Gastrocnemius medialis (tissue), 4 donors: Measurements from ENCODE around the gene FGF14. TPM values are rescaled to one million over a fixed set of nuclear protein-coding genes. Genes with fewer than 3 reads are reported as not detected.
"Not testable (repeated sequence)": the region's sequence is repeated elsewhere in the genome, so short reads cannot be mapped to it uniquely, and the experiment has no call there.

Experiments
- ATAC-seq, 2 donors: fragments of 150-250 bp; one replicate each; pipeline ENCODE4 v1.9.1; 2016
- DNase-seq, 2 donors: peaks; one replicate each; pipeline ENCODE4 v3.0.0-alpha.2; 2019
- H3K27ac ChIP-seq, 4 donors: fragments of 200-600 bp; sonication (generic); 1 replicate in 1 of 4; 2 replicates in 3 of 4; pipeline ENCODE4 v1.5.1; 2016 to 2018; ENCODE audit warnings: mild to moderate bottlenecking in 2 of 4, moderate library complexity in 1 of 4
- H3K27me3 ChIP-seq, 3 donors: fragments of 200-600 bp; sonication (generic) in 2 of 3; 1 replicate in 1 of 3; 2 replicates in 2 of 3; pipeline versions ENCODE4 v1.5.1 to v1.6.0; 2016 to 2019; ENCODE audit warnings: mild to moderate bottlenecking in 1 of 3, moderate library complexity in 1 of 3
- H3K36me3 ChIP-seq, 2 donors: fragments of 200-600 bp; sonication (generic) in 1 of 2; one replicate each; pipeline ENCODE4 v1.5.1; 2017 to 2018
- H3K4me1 ChIP-seq, 2 donors: fragments of 200-600 bp; sonication (generic) in 1 of 2; one replicate each; pipeline ENCODE4 v1.5.1; 2016 to 2017; ENCODE audit warnings: mild to moderate bottlenecking in 2 of 2
- H3K4me3 ChIP-seq, 4 donors: fragments of 200-600 bp; sonication (generic) in 3 of 4; 1 replicate in 1 of 4; 2 replicates in 3 of 4; pipeline ENCODE4 v1.5.1; 2016 to 2019; ENCODE audit warnings: mild to moderate bottlenecking in 2 of 4
- H3K9me3 ChIP-seq, 3 donors: fragments of 200-600 bp; sonication (generic) in 2 of 3; 1 replicate in 1 of 3; 2 replicates in 2 of 3; pipeline ENCODE4 v1.5.1; 2016 to 2019
- POLR2A ChIP-seq, 2 donors: fragments of 450-650 bp; IDR thresholded peaks; one replicate each; pipeline ENCODE4 v1.6.1; 2017; ENCODE audit warnings: antibody characterized with exemption in 2 of 2, mild to moderate bottlenecking in 2 of 2, moderate library complexity in 2 of 2
- in situ Hi-C, 4 donors: fragments of 200-750 bp; cut with MboI; loops; one replicate each; pipeline versions ENCODE4 v1.15.0 to v1.8.0; 2017; ENCODE audit warnings: low sequenced_read_pairs in 4 of 4
- intact Hi-C: fragments of 100-400 bp; cut with DNase I; formaldehyde crosslinking; loops from one replicate; pipeline ENCODE4 v1.15.1; 2023; ENCODE audit warnings: low total_unique reads
- total RNA-seq, 4 donors: library from RNA; depleted of rRNA; stranded (reverse); fragments of >200 nt; gene quantifications; one replicate each; pipeline versions ENCODE4 v1.1.0 to v1.2.3, GENCODE V29; 2016
- TF ChIP-seq, protein P1 (sequence below), 5 experiments: fragments of 450-650 bp in 3 of 5; fragments of 200-600 bp in 2 of 5; sonication (generic) in 2 of 5; IDR thresholded peaks in 4 of 5; conservative IDR thresholded peaks in 1 of 5; 1 replicate in 4 of 5; 2 replicates in 1 of 5; pipeline ENCODE4 v1.5.1; 2016 to 2019; ENCODE audit warnings: antibody characterized with exemption in 5 of 5, mild to moderate bottlenecking in 3 of 5, moderate library complexity in 3 of 5

FGF14 gene
- total RNA-seq, 4 donors from 2014 or later = 0.02 TPM; not detected in 3

DNA sequence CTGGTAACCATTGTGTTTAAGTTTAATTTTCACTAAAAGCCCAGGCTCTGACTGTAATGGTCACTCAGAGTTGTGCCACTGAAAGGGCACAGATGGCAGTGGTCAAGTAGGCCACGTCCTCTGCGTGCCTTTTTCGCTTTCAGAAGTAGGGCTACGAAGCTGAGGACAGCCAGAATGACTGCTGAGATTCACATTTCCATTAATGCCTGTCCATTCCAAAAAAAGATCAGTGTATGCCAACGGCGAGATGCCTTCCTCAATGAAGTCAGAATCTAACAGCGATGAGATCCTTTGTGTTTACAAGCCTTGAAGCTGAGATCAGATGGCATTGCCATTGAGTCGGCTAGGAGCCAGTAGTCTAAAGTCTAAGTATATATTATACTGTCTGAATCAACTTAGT lies 311.3 kb downstream of the FGF14 start:
- H3K27me3 ChIP-seq = no peaks in the 10 kb centered on the region
- ATAC-seq (peak in 1 of 2 donors; percentile 18), DNase-seq (no peak)
- H3K4me3 ChIP-seq = no peak overlapping the region
- TF ChIP-seq POLR2A (IDR thresholded peaks at IDR 0.05) = no peak
- TF ChIP-seq, protein P1, sequence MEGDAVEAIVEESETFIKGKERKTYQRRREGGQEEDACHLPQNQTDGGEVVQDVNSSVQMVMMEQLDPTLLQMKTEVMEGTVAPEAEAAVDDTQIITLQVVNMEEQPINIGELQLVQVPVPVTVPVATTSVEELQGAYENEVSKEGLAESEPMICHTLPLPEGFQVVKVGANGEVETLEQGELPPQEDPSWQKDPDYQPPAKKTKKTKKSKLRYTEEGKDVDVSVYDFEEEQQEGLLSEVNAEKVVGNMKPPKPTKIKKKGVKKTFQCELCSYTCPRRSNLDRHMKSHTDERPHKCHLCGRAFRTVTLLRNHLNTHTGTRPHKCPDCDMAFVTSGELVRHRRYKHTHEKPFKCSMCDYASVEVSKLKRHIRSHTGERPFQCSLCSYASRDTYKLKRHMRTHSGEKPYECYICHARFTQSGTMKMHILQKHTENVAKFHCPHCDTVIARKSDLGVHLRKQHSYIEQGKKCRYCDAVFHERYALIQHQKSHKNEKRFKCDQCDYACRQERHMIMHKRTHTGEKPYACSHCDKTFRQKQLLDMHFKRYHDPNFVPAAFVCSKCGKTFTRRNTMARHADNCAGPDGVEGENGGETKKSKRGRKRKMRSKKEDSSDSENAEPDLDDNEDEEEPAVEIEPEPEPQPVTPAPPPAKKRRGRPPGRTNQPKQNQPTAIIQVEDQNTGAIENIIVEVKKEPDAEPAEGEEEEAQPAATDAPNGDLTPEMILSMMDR (IDR thresholded peaks at IDR 0.05 in 4 of 5, conservative IDR thresholded peaks at IDR 0.05 in 1 of 5) = no peak
- no peaks in the 10 kb centered on the region for H3K36me3 ChIP-seq
- H3K9me3 ChIP-seq = no peaks in the 10 kb centered on the region
- intact Hi-C loops (loop anchor here (2.0 kb wide), 1 partner anchor 302 kb away; no protein-coding TSS in a partner anchor), in situ Hi-C loops (no loop called here)
- H3K4me1 ChIP-seq = peaks cover 8 to 16% of the 10 kb centered on the region in 2 donors
- H3K27ac ChIP-seq = peak overlapping the region in 3 of 4 donors; percentile 41 to 64 (median 49)

DNA sequence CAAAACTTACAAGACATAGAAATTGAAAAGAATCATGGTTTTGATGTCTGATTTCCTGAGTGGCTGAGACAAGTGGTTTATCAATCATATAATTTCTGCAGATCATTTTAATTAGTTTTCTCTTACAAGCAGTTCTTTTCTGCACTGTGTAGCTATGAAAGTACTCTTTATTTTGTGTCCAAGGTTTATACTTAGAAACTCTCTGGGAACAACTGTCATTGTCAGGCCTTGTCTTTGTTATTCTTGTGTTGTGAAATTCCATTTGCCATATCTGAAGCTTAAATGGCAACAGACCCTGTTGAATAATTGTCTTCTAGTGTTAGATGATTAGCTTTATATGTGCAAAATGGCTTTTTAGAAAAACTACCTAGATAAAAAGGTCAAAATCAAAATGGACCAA lies 312.1 kb downstream of the FGF14 start:
- in situ Hi-C loops = no loop called here
- DNase-seq (no peak), ATAC-seq (no peak)
- peak overlapping the region in 3 of 4 donors; percentile 5 to 64 (median 49) for H3K27ac ChIP-seq
- intact Hi-C loops = loop anchor here (1.0 to 5.0 kb wide), 3 partner anchors 77 to 303 kb away; no protein-coding TSS in a partner anchor
- no peak for TF ChIP-seq POLR2A (IDR thresholded peaks at IDR 0.05)
- TF ChIP-seq, protein P1 (IDR thresholded peaks at IDR 0.05 in 4 of 5, conservative IDR thresholded peaks at IDR 0.05 in 1 of 5) = no peak
- H3K27me3 ChIP-seq = no peaks in the 10 kb centered on the region
- peaks cover 11 to 18% of the 10 kb centered on the region in 2 donors for H3K4me1 ChIP-seq
- H3K9me3 ChIP-seq = no peaks in the 10 kb centered on the region
- H3K36me3 ChIP-seq = no peaks in the 10 kb centered on the region
- H3K4me3 ChIP-seq = no peak overlapping the region

- Histone ChIP-seq H3K27me3 (no peaks in the 10 kb centered on the region), H3K9me3 (no peaks in the 10 kb centered on the region), H3K4me1 (peaks cover 11 to 18% of the 10 kb centered on the region in 2 donors), H3K36me3 (no peaks in the 10 kb centered on the region), H3K27ac (peak overlapping the region; percentile 5 to 64 (median 28)), H3K4me3 (no peak overlapping the region)
- ATAC-seq = no peak
- TF ChIP-seq, protein P1 (IDR thresholded peaks at IDR 0.05 in 4 of 5, conservative IDR thresholded peaks at IDR 0.05 in 1 of 5) = no peak
- TF ChIP-seq POLR2A (IDR thresholded peaks at IDR 0.05) = no peak
- in situ Hi-C loops (no loop called here), intact Hi-C loops (loop anchor here (1.0 to 5.0 kb wide), 2 partner anchors 77 to 147 kb away; no protein-coding TSS in a partner anchor)
- no peak for DNase-seq
Measured at GRCh38 chr13:102089177-102089576, 312.7 kb downstream of the FGF14 start.

- DNase-seq (no peak), ATAC-seq (no peak)
- no peaks in the 10 kb centered on the region for H3K27me3 ChIP-seq
- intact Hi-C loops (no loop called here), in situ Hi-C loops (no loop called here)
- no peaks in the 10 kb centered on the region for H3K9me3 ChIP-seq
- H3K4me3 ChIP-seq = no peak overlapping the region
- H3K4me1 ChIP-seq = no peaks in the 10 kb centered on the region
- H3K27ac ChIP-seq = no peak overlapping the region
- no peak for TF ChIP-seq POLR2A (IDR thresholded peaks at IDR 0.05)
- TF ChIP-seq, protein P1 (IDR thresholded peaks at IDR 0.05 in 4 of 5, conservative IDR thresholded peaks at IDR 0.05 in 1 of 5) = no peak
- no peaks in the 10 kb centered on the region for H3K36me3 ChIP-seq
Measured at GRCh38 chr13:102073251-102073650, 328.6 kb downstream of the FGF14 start.

DNA sequence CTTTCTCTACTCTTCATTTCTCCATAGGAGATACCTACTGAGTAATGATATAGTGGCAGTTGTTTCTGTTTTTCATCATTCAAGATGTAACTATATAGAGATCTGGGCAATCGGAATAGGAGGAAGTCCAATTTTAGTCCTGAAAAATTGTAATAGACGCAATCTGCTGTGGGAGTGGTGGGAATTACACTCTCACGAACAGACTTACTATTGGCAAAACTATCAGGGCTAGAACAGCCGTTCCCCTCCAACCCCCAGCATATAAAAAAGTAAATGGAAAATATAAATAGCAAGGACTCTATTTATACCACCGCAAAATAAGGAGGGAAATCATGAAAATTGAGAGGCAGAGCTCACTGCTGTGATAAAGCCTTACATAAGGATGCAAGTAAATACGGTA lies 330.1 kb downstream of the FGF14 start:
- ATAC-seq = no peak
- in situ Hi-C loops = no loop called here

DNA sequence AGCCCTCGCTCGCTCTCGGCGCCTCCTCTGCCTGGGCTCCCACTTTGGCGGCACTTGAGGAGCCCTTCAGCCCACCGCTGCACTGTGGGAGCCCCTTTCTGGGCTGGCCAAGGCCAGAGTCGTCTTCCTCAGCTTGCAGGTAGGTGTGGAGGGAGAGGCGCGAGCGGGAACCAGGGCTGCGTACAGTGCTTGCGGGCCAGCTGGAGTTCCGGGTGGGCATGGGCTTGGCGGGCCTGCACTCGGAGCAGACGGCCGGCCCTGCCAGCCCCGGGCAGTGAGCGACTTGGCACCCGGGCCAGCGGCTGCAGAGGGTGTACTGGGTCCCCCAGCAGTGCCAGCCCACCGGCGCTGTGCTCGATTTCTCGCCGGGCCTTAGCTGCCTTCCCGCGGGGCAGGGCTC lies 333.5 kb downstream of the FGF14 start:
- H3K9me3 ChIP-seq, H3K4me1 ChIP-seq, H3K27ac ChIP-seq, H3K36me3 ChIP-seq, intact Hi-C loops, in situ Hi-C loops, DNase-seq, H3K4me3 ChIP-seq, ATAC-seq, H3K27me3 ChIP-seq: not testable (repeated sequence)

More for the DNA sequence above, 330.1 kb downstream of the FGF14 start:
- TF ChIP-seq POLR2A (IDR thresholded peaks at IDR 0.05) = no peak
- TF ChIP-seq, protein P1 (IDR thresholded peaks at IDR 0.05 in 4 of 5, conservative IDR thresholded peaks at IDR 0.05 in 1 of 5) = no peak
- Histone ChIP-seq H3K27ac (no peak overlapping the region), H3K4me3 (no peak overlapping the region), H3K36me3 (no peaks in the 10 kb centered on the region), H3K4me1 (no peaks in the 10 kb centered on the region), H3K27me3 (no peaks in the 10 kb centered on the region), H3K9me3 (no peaks in the 10 kb centered on the region)
- intact Hi-C loops = no loop called here
- DNase-seq = no peak
